ENCODE results near the gene NFIC. TPM values are rescaled to one million over a fixed set of nuclear protein-coding genes. Genes with fewer than 3 reads are reported as not detected.

Gene NFIC
- polyA plus RNA-seq, 1 of the 3 experiments (the other 2 are of a cell fraction), result 7.2 TPM

- TF ChIP-seq EZH2phosphoT487 (IDR thresholded peaks at IDR 0.05; ENCODE audit: borderline replicate concordance, low read depth) (no peak), MAX (IDR thresholded peaks at IDR 0.05; ENCODE audit: low read depth) (no peak), CTCF (IDR thresholded peaks at IDR 0.05) (no peak), USF1 (IDR thresholded peaks at IDR 0.05; ENCODE audit: borderline replicate concordance, low read depth) (no peak)
These were observed 126.5 kb downstream of the NFIC start (continued) for GRCh38 chr19:3492919-3493318.

- no peak for DNase-seq
- H4K20me1 ChIP-seq (ENCODE audit: insufficient read depth), result no peaks in the 10 kb centered on the region
- H3K27me3 ChIP-seq (ENCODE audit: insufficient read depth), result no peaks in the 10 kb centered on the region
- H3K9me3 ChIP-seq, result no peaks in the 10 kb centered on the region
- 98% methylated on average over 9 of the region's 14 CpGs for WGBS (ENCODE audit: low lambda C conversion rate)
- TF ChIP-seq RAD21 (IDR thresholded peaks at IDR 0.05; ENCODE audit: low read length) (no peak), RCOR1 (IDR thresholded peaks at IDR 0.05; ENCODE audit: low read length) (no peak), TEAD4 (IDR thresholded peaks at IDR 0.05; ENCODE audit: borderline replicate concordance, insufficient read depth) (no peak), REST (IDR thresholded peaks at IDR 0.05; ENCODE audit: low read depth, low read length) (no peak), YY1 (IDR thresholded peaks at IDR 0.05; ENCODE audit: low read depth) (no peak), TAF1 (IDR thresholded peaks at IDR 0.05; ENCODE audit: borderline replicate concordance, low read depth, low read length) (no peak), CTCF (IDR thresholded peaks at IDR 0.05) (no peak), PBX3 (IDR thresholded peaks at IDR 0.05) (no peak), NRF1 (IDR thresholded peaks at IDR 0.05; ENCODE audit: low read depth, low read length) (no peak), GATA2 (CRISPR knock-in tag; IDR thresholded peaks at IDR 0.05) (no peak), FOXJ3 (CRISPR knock-in tag; IDR thresholded peaks at IDR 0.05) (no peak), MXI1 (IDR thresholded peaks at IDR 0.05; ENCODE audit: low read depth, low read length) (no peak)
- no peak overlapping the region for H2AFZ ChIP-seq (ENCODE audit: low read depth)
- no peaks in the 10 kb centered on the region for H3K9me2 ChIP-seq
- H3K79me2 ChIP-seq (ENCODE audit: insufficient read depth), result peaks cover 14% of the 10 kb centered on the region; the same call in 1 of the 2 replicates
- no peak overlapping the region for H3K27ac ChIP-seq (ENCODE audit: low read depth in 2 of 2, low read length in 1 of 2)
- H3K4me1 ChIP-seq (ENCODE audit: control insufficient read depth in 1 of 2, insufficient read depth in 2 of 2, low read depth in 1 of 2, low read length in 1 of 2), result no peaks in the 10 kb centered on the region
- H3K36me3 ChIP-seq (replicated peaks in 1 of 2; ENCODE audit: control insufficient read depth in 1 of 2, insufficient read depth in 2 of 2, low read length in 1 of 2), result peaks cover 8 to 28% of the 10 kb centered on the region in 2 experiments
- H3F3A ChIP-seq (replicated peaks; ENCODE audit: insufficient read depth), result no peaks in the 10 kb centered on the region
- CTCF ChIA-PET, result interaction anchor here (1.3 to 1.6 kb wide), 2 partner anchors 10 to 64 kb away, joined by 3 to 7 read pairs; partner anchors contain the start of gene SMIM44
- POLR2A ChIA-PET, result no interaction called here
- H3K9ac ChIP-seq, result no peak overlapping the region
- no peak overlapping the region for H3K4me3 ChIP-seq (ENCODE audit: low read depth in 2 of 2, low read length in 1 of 2)
- H3K4me2 ChIP-seq, result no peak overlapping the region
These were observed 127.3 kb downstream of the NFIC start for GRCh38 chr19:3493651-3494050.

All from SK-N-SH (cell line).